Smooth muscle cell of the brain vasculature (primary cell): Measurements from ENCODE around the gene KRT73.

ENCODE experiments used
- DNase-seq: peaks from one replicate; pipeline ENCODE4 v3.0.0-alpha.2; 2012; ENCODE audit warnings: low read depth, low spot score

Gene KRT73

GRCh38 chr12:52645982-52646381 is 27.6 kb upstream of the KRT73 start:
- no peak for DNase-seq

GRCh38 chr12:52645120-52645761 is 26.9 kb upstream of the KRT73 start:
- DNase-seq: no peak

- DNase-seq: no peak
These were observed 25.7 kb upstream of the KRT73 start for GRCh38 chr12:52644078-52644415.

GRCh38 chr12:52643233-52644077 is 25.1 kb upstream of the KRT73 start:
- DNase-seq: no peak

- DNase-seq: no peak
These were observed 23.1 kb upstream of the KRT73 start for GRCh38 chr12:52641468-52641867.

GRCh38 chr12:52637299-52637698 is 18.9 kb upstream of the KRT73 start:
- DNase-seq: no peak

- no peak for DNase-seq
These were observed 18.4 kb upstream of the KRT73 start for GRCh38 chr12:52636592-52637258.

GRCh38 chr12:52636189-52636588 is 17.8 kb upstream of the KRT73 start:
- DNase-seq: no peak

- DNase-seq: no peak
These were observed 16.1 kb upstream of the KRT73 start for GRCh38 chr12:52634266-52635056.

- no peak for DNase-seq
These were observed 15.0 kb upstream of the KRT73 start for GRCh38 chr12:52633383-52633782.

GRCh38 chr12:52632656-52633055 is 14.3 kb upstream of the KRT73 start:
- no peak for DNase-seq

- DNase-seq: no peak
These were observed 13.5 kb upstream of the KRT73 start for GRCh38 chr12:52631676-52632459.

GRCh38 chr12:52631264-52631663 is 12.9 kb upstream of the KRT73 start:
- no peak for DNase-seq

- DNase-seq: no peak
These were observed 12.3 kb upstream of the KRT73 start for GRCh38 chr12:52630599-52631200.

GRCh38 chr12:52630008-52630500 is 11.7 kb upstream of the KRT73 start:
- DNase-seq: no peak

- DNase-seq: no peak
These were observed 11.1 kb upstream of the KRT73 start for GRCh38 chr12:52629281-52630007.

GRCh38 chr12:52628841-52629240 is 10.5 kb upstream of the KRT73 start:
- DNase-seq: no peak

GRCh38 chr12:52628111-52628507 is 9.8 kb upstream of the KRT73 start:
- no peak for DNase-seq

GRCh38 chr12:52627395-52628110 is 9.2 kb upstream of the KRT73 start:
- DNase-seq: no peak
